ENCODE data around the gene CPAMD8. TPM values are rescaled to one million over a fixed set of nuclear protein-coding genes. Genes with fewer than 3 reads are reported as not detected.
A peak's percentile ranks its signal among the peaks of the same experiment; 100 is the strongest.
"Not testable (repeated sequence)": the region's sequence is repeated elsewhere in the genome, so short reads cannot be mapped to it uniquely, and the experiment has no call there.

Gene CPAMD8
- total RNA-seq, 1 donor from 2014 or later, result 15.4 TPM

GRCh38 chr19:16876904-16877361, 149.7 kb downstream of the CPAMD8 start:
- H3K4me1 Mint-ChIP-seq (ENCODE audit: low read depth, unreplicated experiment), result peaks cover 5% of the 10 kb centered on the region
- no peak overlapping the region for H3K4me3 Mint-ChIP-seq (ENCODE audit: unreplicated experiment)
- H3K27me3 Mint-ChIP-seq (ENCODE audit: unreplicated experiment), result peaks cover 6% of the 10 kb centered on the region
- no peak for TF ChIP-seq CTCF (IDR thresholded peaks at IDR 0.05; ENCODE audit: partially characterized antibody, unreplicated experiment)
- H3K36me3 Mint-ChIP-seq (ENCODE audit: unreplicated experiment), result peaks cover 17% of the 10 kb centered on the region
- no peak overlapping the region for H3K27ac Mint-ChIP-seq (ENCODE audit: unreplicated experiment)
- DNase-seq, result no peak
- peaks cover 14% of the 10 kb centered on the region for H3K9me3 Mint-ChIP-seq (ENCODE audit: unreplicated experiment)

GRCh38 chr19:16875584-16876555, 150.7 kb downstream of the CPAMD8 start:
- no peak overlapping the region for H3K4me3 Mint-ChIP-seq (ENCODE audit: unreplicated experiment)
- no peak overlapping the region for H3K27ac Mint-ChIP-seq (ENCODE audit: unreplicated experiment)
- peaks cover 17% of the 10 kb centered on the region for H3K36me3 Mint-ChIP-seq (ENCODE audit: unreplicated experiment)
- H3K9me3 Mint-ChIP-seq (ENCODE audit: unreplicated experiment), result peaks cover 11% of the 10 kb centered on the region
- no peak for DNase-seq
- no peak for TF ChIP-seq CTCF (IDR thresholded peaks at IDR 0.05; ENCODE audit: partially characterized antibody, unreplicated experiment)
- H3K4me1 Mint-ChIP-seq (ENCODE audit: low read depth, unreplicated experiment), result peaks cover 5% of the 10 kb centered on the region
- H3K27me3 Mint-ChIP-seq (ENCODE audit: unreplicated experiment), result peaks cover 6% of the 10 kb centered on the region

- peaks cover 12% of the 10 kb centered on the region for H3K36me3 Mint-ChIP-seq (ENCODE audit: unreplicated experiment)
Observed at GRCh38 chr19:16874978-16875299, 151.7 kb downstream of the CPAMD8 start.

GRCh38 chr19:16874250-16874977, 152.2 kb downstream of the CPAMD8 start:
- H3K36me3 Mint-ChIP-seq (ENCODE audit: unreplicated experiment), result peaks cover 11% of the 10 kb centered on the region

More at GRCh38 chr19:16874978-16875299, 151.7 kb downstream of the CPAMD8 start:
- not testable (repeated sequence) for DNase-seq; H3K27me3 Mint-ChIP-seq (ENCODE audit: unreplicated experiment); H3K4me3 Mint-ChIP-seq (ENCODE audit: unreplicated experiment); H3K27ac Mint-ChIP-seq (ENCODE audit: unreplicated experiment); H3K9me3 Mint-ChIP-seq (ENCODE audit: unreplicated experiment); H3K4me1 Mint-ChIP-seq (ENCODE audit: low read depth, unreplicated experiment)

More at GRCh38 chr19:16874250-16874977, 152.2 kb downstream of the CPAMD8 start:
- Mint-ChIP-seq H3K9me3 (ENCODE audit: unreplicated experiment) (peaks cover 7% of the 10 kb centered on the region), H3K4me1 (ENCODE audit: low read depth, unreplicated experiment) (peaks cover 5% of the 10 kb centered on the region), H3K27ac (ENCODE audit: unreplicated experiment) (peak overlapping the region; percentile 40), H3K27me3 (ENCODE audit: unreplicated experiment) (peaks cover 6% of the 10 kb centered on the region), H3K4me3 (ENCODE audit: unreplicated experiment) (peak overlapping the region; percentile 44)
- no peak for DNase-seq
- TF ChIP-seq CTCF (IDR thresholded peaks at IDR 0.05; ENCODE audit: partially characterized antibody, unreplicated experiment), result no peak
